HCT116 (cell line): Measurements from ENCODE around the gene TTF2. TPM values are rescaled to one million over a fixed set of nuclear protein-coding genes. Genes with fewer than 3 reads are reported as not detected.

Experiments used
- ATAC-seq: fragments of 200-7000 bp; cut with Tn5 transposase; 2 replicates; pipeline ENCODE4 v1.9.1; 2020; ENCODE audit warnings: mild to moderate bottlenecking, moderate library complexity
- BruUV-seq: library from RNA; stranded (reverse); fragments of 400-500 nt; replicated peaks from 2 replicates; lab custom pipeline; 2021; lab: Mats Ljungman, UMichigan
- CTCF ChIA-PET: fragments of 300-600 bp; sonication (Branson Sonifier 250); formaldehyde crosslinking; loops from one replicate; lab custom pipeline; 2021; ENCODE audit warnings: antibody characterized with exemption; lab: Charles Lee
- POLR2A ChIA-PET: fragments of 300-600, 350-600 bp; sonication (Branson Sonifier 250); formaldehyde crosslinking; loops from one replicate; lab custom pipeline; 2021; ENCODE audit warnings: antibody characterized with exemption; lab: Charles Lee
- RAD21 ChIA-PET, 2 experiments: fragments of 300-600 bp; sonication (Branson Sonifier 250); formaldehyde crosslinking; loops; one replicate each; lab custom pipeline; 2023; ENCODE audit warnings: low total read pairs in 2 of 2; ENCODE audit not compliant: uncharacterized antibody in 2 of 2, unreplicated experiment in 2 of 2, low non-redundant PET in 1 of 2; lab: Charles Lee
- DNase-seq: peaks from one replicate; pipeline ENCODE4 v3.0.0-alpha.2; 2010; ENCODE audit warnings: low read depth, low spot score
- H2AFZ ChIP-seq: fragments of 200-600 bp; shearing (Covaris generic), sonication (generic); 2 replicates; pipeline ENCODE4 v1.6.1; 2017; ENCODE audit warnings: low read depth, mixed run types, mixed read lengths, antibody characterized with exemption, low read length; ENCODE audit not compliant: poor library complexity, severe bottlenecking
- H3K27ac ChIP-seq: 2 replicates; pipeline ENCODE4 v1.5.1; 2012; ENCODE audit warnings: low read depth, low read length
- H3K27me3 ChIP-seq: fragments of 200-600 bp; sonication (generic); 2 replicates; pipeline ENCODE4 v1.6.1; 2016; ENCODE audit warnings: mixed run types, low read length, mixed read lengths; ENCODE audit not compliant: insufficient read depth
- H3K36me3 ChIP-seq, 2 experiments: fragments of 200-500 bp in 1 of 2; fragments of 200-600 bp in 1 of 2; sonication (Bioruptor generic) in 1 of 2; sonication (generic) in 1 of 2; 2 replicates each; pipeline versions ENCODE4 v1.5.1 to v1.6.1; 2014 to 2016; ENCODE audit warnings: low read length in 2 of 2, inconsistent platforms in 1 of 2, mixed read lengths in 1 of 2, mixed run types in 1 of 2; ENCODE audit not compliant: insufficient read depth in 2 of 2, control insufficient read depth in 1 of 2
- H3K4me1 ChIP-seq, 2 experiments: fragments of 200-600 bp in 1 of 2; sonication (generic) in 1 of 2; 2 replicates each; pipeline versions ENCODE4 v1.5.1 to v1.6.1; 2012 to 2017; ENCODE audit warnings: low read length in 2 of 2, inconsistent platforms in 1 of 2, mild to moderate bottlenecking in 1 of 2, mixed read lengths in 1 of 2, mixed run types in 1 of 2, moderate library complexity in 1 of 2; ENCODE audit not compliant: insufficient read depth in 2 of 2, control insufficient read depth in 1 of 2
- H3K4me2 ChIP-seq: fragments of 200-600 bp; sonication (generic); 2 replicates; pipeline ENCODE4 v1.6.1; 2017; ENCODE audit warnings: mixed run types, low read length, mixed read lengths
- H3K4me3 ChIP-seq, 2 experiments: fragments of 200-600 bp in 1 of 2; sonication (generic) in 1 of 2; replicated peaks in 1 of 2; 2 replicates each; pipeline ENCODE4 v1.5.1; 2011 to 2016; ENCODE audit warnings: low read length in 2 of 2, control low read depth in 1 of 2, low read depth in 1 of 2, mild to moderate bottlenecking in 1 of 2, mixed read lengths in 1 of 2, mixed run types in 1 of 2
- H3K79me2 ChIP-seq: fragments of 200-600 bp; sonication (generic); 2 replicates; pipeline ENCODE4 v1.6.1; 2017; ENCODE audit warnings: mild to moderate bottlenecking, mixed run types, low read length, moderate library complexity, mixed read lengths; ENCODE audit not compliant: insufficient read depth
- H3K9ac ChIP-seq: fragments of 200-600 bp; sonication (generic); 2 replicates; pipeline ENCODE4 v1.6.1; 2016; ENCODE audit warnings: low read length, mixed read lengths
- H3K9me2 ChIP-seq: fragments of 200-600 bp; sonication (generic), shearing (Covaris generic); 2 replicates; pipeline ENCODE4 v1.6.1; 2017; ENCODE audit warnings: mixed run types, mild to moderate bottlenecking, moderate library complexity; ENCODE audit not compliant: insufficient read depth
- H3K9me3 ChIP-seq, 2 experiments: fragments of 200-500 bp in 1 of 2; fragments of 200-600 bp in 1 of 2; sonication (Bioruptor generic) in 1 of 2; sonication (generic) in 1 of 2; 2 replicates each; pipeline ENCODE4 v1.6.1; 2014 to 2017; ENCODE audit warnings: low read length in 2 of 2, mixed read lengths in 2 of 2, inconsistent platforms in 1 of 2, low read depth in 1 of 2, mild to moderate bottlenecking in 1 of 2, mixed run types in 1 of 2, moderate library complexity in 1 of 2; ENCODE audit not compliant: control insufficient read depth in 1 of 2, insufficient read depth in 1 of 2
- H4K20me1 ChIP-seq: fragments of 200-600 bp; sonication (generic), shearing (Covaris generic); 2 replicates; pipeline ENCODE4 v1.6.1; 2017; ENCODE audit warnings: mixed run types, mild to moderate bottlenecking, moderate library complexity; ENCODE audit not compliant: insufficient read depth
- EGR1 ChIP-seq: IDR thresholded peaks from 2 replicates; pipeline ENCODE4 v1.6.1; 2012; ENCODE audit warnings: low read depth
- ELF1 ChIP-seq: IDR thresholded peaks from 2 replicates; pipeline ENCODE4 v1.6.1; 2012; ENCODE audit warnings: low read depth, borderline replicate concordance
- EZH2 ChIP-seq: fragments of 200-600 bp; sonication (generic); IDR thresholded peaks from 2 replicates; pipeline ENCODE4 v1.6.1; 2017; ENCODE audit warnings: antibody characterized with exemption, mixed run types
- EZH2phosphoT487 ChIP-seq: fragments of 200-600 bp; IDR thresholded peaks from 2 replicates; pipeline ENCODE4 v1.6.1; 2018; ENCODE audit warnings: antibody characterized with exemption, borderline replicate concordance
- JUND ChIP-seq: IDR thresholded peaks from 2 replicates; pipeline ENCODE4 v1.6.1; 2012
- POLR2A ChIP-seq: IDR thresholded peaks from 2 replicates; pipeline ENCODE4 v1.7.0; 2011; ENCODE audit warnings: borderline replicate concordance; ENCODE audit not compliant: insufficient read depth, insufficient read length; ENCODE audit errors: extremely low read depth
- RAD21 ChIP-seq: IDR thresholded peaks from 2 replicates; pipeline ENCODE4 v1.6.1; 2012; ENCODE audit warnings: low read depth, mild to moderate bottlenecking
- SIN3A ChIP-seq: IDR thresholded peaks from 2 replicates; pipeline ENCODE4 v1.6.1; 2012; ENCODE audit warnings: low read depth
- SP1 ChIP-seq: IDR thresholded peaks from 2 replicates; pipeline ENCODE4 v1.6.1; 2012; ENCODE audit warnings: low read depth
- SRF ChIP-seq: IDR thresholded peaks from 2 replicates; pipeline ENCODE4 v1.6.1; 2012; ENCODE audit warnings: low read depth
- TCF7L2 ChIP-seq: IDR thresholded peaks from 2 replicates; pipeline ENCODE4 v1.7.0; 2011; ENCODE audit warnings: borderline replicate concordance, inconsistent platforms; ENCODE audit not compliant: insufficient read depth, insufficient read length; ENCODE audit errors: extremely low read depth
- ZNF274 ChIP-seq: fragments of 200-500 bp; sonication (Bioruptor generic); IDR thresholded peaks from 2 replicates; pipeline ENCODE4 v1.6.1; 2014; ENCODE audit warnings: mild to moderate bottlenecking, low read depth, low read length, inconsistent platforms
- intact Hi-C: fragments of 100-400 bp; cut with micrococcal nuclease; formaldehyde crosslinking; loops from 2 replicates; pipeline ENCODE4 v1.10.0; 2022
- total RNA-seq: library from RNA; stranded (reverse); gene quantifications from one replicate; pipeline ENCODE4 v1.2.1, GENCODE V29; 2021; ENCODE audit not compliant: unreplicated experiment
- TF ChIP-seq, protein P1 (sequence below): IDR thresholded peaks from 2 replicates; pipeline ENCODE4 v1.6.1; 2012
- TF ChIP-seq, protein P2 (sequence below), 3 experiments: fragments of 200-600 bp in 1 of 3; sonication (generic) in 1 of 3; IDR thresholded peaks in 2 of 3; conservative IDR thresholded peaks in 1 of 3; 2 replicates each; pipeline ENCODE4 v1.5.1; 2012 to 2017; ENCODE audit warnings: low read depth in 2 of 3, low read length in 2 of 3, antibody characterized with exemption in 1 of 3, borderline replicate concordance in 1 of 3, control low read depth in 1 of 3, mild to moderate bottlenecking in 1 of 3, mixed read lengths in 1 of 3, mixed run types in 1 of 3, moderate library complexity in 1 of 3; ENCODE audit not compliant: insufficient read depth in 1 of 3
- TF ChIP-seq, protein P3 (sequence below): IDR thresholded peaks from 2 replicates; pipeline ENCODE4 v1.6.1; 2012; ENCODE audit warnings: low read depth

Gene TTF2
- total RNA-seq, 1 experiment from 2014 or later: 60.3 TPM

DNA sequence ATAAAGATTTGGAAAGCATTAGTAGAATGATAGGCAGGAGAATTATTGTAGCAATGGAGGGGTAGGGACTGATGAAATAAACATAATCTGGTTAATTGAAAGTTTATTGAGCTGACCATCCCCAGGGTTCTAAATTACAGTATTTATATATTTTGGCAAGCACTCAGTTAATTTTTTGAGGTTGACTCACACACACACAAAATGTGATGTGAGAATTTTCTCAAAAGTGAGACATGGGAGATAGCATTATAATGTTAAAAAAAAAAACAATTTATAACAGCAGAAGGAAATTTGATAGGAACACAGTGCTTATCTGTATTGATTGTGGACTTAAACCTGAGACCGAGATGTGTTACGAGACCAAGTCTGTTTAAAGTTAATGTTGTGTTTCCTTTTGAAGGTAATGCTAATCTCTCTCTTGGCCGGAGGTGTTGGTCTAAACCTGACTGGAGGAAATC lies 36.9 kb downstream of the TTF2 start:
- Histone ChIP-seq H4K20me1 (no peaks in the 10 kb centered on the region), H3K9ac (no peak overlapping the region), H3K36me3 (peaks cover 33 to 75% of the 10 kb centered on the region in 2 experiments; a peak in 3 of 4 replicates), H3K9me3 (no peaks in the 10 kb centered on the region), H3K27me3 (no peaks in the 10 kb centered on the region), H3K79me2 (no peaks in the 10 kb centered on the region), H3K4me1 (peaks cover 4 to 14% of the 10 kb centered on the region in 2 experiments; a peak in 3 of 4 replicates), H3K9me2 (no peaks in the 10 kb centered on the region), H3K4me2 (no peak overlapping the region), H3K27ac (peak overlapping the region; percentile 17; the same call in 1 of the 2 replicates), H3K4me3 (no peak overlapping the region), H2AFZ (no peak overlapping the region)
- ATAC-seq: no peak
- CTCF ChIA-PET: interaction anchor here (1.3 kb wide), 1 partner anchor 32 kb away, joined by 3 read pairs; no protein-coding TSS in a partner anchor
- BruUV-seq: no TSS peak
- DNase-seq: no peak
- intact Hi-C loops: no loop called here
- no peak for TF ChIP-seq RAD21
- TF ChIP-seq ELF1: no peak
- no peak for TF ChIP-seq TCF7L2
- TF ChIP-seq, protein P1, sequence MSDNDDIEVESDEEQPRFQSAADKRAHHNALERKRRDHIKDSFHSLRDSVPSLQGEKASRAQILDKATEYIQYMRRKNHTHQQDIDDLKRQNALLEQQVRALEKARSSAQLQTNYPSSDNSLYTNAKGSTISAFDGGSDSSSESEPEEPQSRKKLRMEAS: no peak
- TF ChIP-seq ZNF274: no peak
- no peak for TF ChIP-seq SIN3A
- TF ChIP-seq, protein P2, sequence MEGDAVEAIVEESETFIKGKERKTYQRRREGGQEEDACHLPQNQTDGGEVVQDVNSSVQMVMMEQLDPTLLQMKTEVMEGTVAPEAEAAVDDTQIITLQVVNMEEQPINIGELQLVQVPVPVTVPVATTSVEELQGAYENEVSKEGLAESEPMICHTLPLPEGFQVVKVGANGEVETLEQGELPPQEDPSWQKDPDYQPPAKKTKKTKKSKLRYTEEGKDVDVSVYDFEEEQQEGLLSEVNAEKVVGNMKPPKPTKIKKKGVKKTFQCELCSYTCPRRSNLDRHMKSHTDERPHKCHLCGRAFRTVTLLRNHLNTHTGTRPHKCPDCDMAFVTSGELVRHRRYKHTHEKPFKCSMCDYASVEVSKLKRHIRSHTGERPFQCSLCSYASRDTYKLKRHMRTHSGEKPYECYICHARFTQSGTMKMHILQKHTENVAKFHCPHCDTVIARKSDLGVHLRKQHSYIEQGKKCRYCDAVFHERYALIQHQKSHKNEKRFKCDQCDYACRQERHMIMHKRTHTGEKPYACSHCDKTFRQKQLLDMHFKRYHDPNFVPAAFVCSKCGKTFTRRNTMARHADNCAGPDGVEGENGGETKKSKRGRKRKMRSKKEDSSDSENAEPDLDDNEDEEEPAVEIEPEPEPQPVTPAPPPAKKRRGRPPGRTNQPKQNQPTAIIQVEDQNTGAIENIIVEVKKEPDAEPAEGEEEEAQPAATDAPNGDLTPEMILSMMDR (IDR thresholded peaks at IDR 0.05 in 2 of 3, conservative IDR thresholded peaks at IDR 0.05 in 1 of 3; ENCODE audit: borderline replicate concordance in 1 of 3, insufficient read depth in 1 of 3, low read depth in 2 of 3, low read length in 2 of 3): no peak
- no peak for TF ChIP-seq JUND
- TF ChIP-seq POLR2A: no peak
- TF ChIP-seq SP1: no peak
- TF ChIP-seq EGR1: no peak
- TF ChIP-seq EZH2: no peak
- TF ChIP-seq, protein P3, sequence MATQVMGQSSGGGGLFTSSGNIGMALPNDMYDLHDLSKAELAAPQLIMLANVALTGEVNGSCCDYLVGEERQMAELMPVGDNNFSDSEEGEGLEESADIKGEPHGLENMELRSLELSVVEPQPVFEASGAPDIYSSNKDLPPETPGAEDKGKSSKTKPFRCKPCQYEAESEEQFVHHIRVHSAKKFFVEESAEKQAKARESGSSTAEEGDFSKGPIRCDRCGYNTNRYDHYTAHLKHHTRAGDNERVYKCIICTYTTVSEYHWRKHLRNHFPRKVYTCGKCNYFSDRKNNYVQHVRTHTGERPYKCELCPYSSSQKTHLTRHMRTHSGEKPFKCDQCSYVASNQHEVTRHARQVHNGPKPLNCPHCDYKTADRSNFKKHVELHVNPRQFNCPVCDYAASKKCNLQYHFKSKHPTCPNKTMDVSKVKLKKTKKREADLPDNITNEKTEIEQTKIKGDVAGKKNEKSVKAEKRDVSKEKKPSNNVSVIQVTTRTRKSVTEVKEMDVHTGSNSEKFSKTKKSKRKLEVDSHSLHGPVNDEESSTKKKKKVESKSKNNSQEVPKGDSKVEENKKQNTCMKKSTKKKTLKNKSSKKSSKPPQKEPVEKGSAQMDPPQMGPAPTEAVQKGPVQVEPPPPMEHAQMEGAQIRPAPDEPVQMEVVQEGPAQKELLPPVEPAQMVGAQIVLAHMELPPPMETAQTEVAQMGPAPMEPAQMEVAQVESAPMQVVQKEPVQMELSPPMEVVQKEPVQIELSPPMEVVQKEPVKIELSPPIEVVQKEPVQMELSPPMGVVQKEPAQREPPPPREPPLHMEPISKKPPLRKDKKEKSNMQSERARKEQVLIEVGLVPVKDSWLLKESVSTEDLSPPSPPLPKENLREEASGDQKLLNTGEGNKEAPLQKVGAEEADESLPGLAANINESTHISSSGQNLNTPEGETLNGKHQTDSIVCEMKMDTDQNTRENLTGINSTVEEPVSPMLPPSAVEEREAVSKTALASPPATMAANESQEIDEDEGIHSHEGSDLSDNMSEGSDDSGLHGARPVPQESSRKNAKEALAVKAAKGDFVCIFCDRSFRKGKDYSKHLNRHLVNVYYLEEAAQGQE: no peak
- no peak for TF ChIP-seq EZH2phosphoT487
- TF ChIP-seq SRF: no peak
- POLR2A ChIA-PET: no interaction called here
- RAD21 ChIA-PET: no interaction called here
